KOPT-K1 (cell line): Measurements from ENCODE around the gene LRP8.

Experiments used
- H3K27ac ChIP-seq: fragments of 200-600 bp; sonication (generic); 2 replicates; pipeline ENCODE4 v1.5.1; 2016; ENCODE audit warnings: antibody characterized with exemption, mild to moderate bottlenecking, low read depth, low read length; ENCODE audit not compliant: poor library complexity, severe bottlenecking
- H3K36me3 ChIP-seq: fragments of 200-600 bp; sonication (generic); 2 replicates; pipeline ENCODE4 v1.5.1; 2017; ENCODE audit warnings: antibody characterized with exemption, mild to moderate bottlenecking, low read length, moderate library complexity; ENCODE audit not compliant: insufficient read depth
- H3K9me3 ChIP-seq: fragments of 200-600 bp; sonication (generic); 2 replicates; pipeline ENCODE4 v1.5.1; 2017; ENCODE audit warnings: antibody characterized with exemption, low read length, mild to moderate bottlenecking; ENCODE audit not compliant: insufficient read depth, poor library complexity, severe bottlenecking

The LRP8 gene

GRCh38 chr1:53313556-53313955, 14.3 kb downstream of the LRP8 start:
- Histone ChIP-seq H3K9me3 (no peaks in the 10 kb centered on the region), H3K36me3 (peaks cover 98% of the 10 kb centered on the region), H3K27ac (no peak overlapping the region)

- H3K36me3 ChIP-seq: peaks cover 100% of the 10 kb centered on the region
- no peaks in the 10 kb centered on the region for H3K9me3 ChIP-seq
- no peak overlapping the region for H3K27ac ChIP-seq
These were observed 16.1 kb downstream of the LRP8 start for GRCh38 chr1:53311702-53312305.

DNA sequence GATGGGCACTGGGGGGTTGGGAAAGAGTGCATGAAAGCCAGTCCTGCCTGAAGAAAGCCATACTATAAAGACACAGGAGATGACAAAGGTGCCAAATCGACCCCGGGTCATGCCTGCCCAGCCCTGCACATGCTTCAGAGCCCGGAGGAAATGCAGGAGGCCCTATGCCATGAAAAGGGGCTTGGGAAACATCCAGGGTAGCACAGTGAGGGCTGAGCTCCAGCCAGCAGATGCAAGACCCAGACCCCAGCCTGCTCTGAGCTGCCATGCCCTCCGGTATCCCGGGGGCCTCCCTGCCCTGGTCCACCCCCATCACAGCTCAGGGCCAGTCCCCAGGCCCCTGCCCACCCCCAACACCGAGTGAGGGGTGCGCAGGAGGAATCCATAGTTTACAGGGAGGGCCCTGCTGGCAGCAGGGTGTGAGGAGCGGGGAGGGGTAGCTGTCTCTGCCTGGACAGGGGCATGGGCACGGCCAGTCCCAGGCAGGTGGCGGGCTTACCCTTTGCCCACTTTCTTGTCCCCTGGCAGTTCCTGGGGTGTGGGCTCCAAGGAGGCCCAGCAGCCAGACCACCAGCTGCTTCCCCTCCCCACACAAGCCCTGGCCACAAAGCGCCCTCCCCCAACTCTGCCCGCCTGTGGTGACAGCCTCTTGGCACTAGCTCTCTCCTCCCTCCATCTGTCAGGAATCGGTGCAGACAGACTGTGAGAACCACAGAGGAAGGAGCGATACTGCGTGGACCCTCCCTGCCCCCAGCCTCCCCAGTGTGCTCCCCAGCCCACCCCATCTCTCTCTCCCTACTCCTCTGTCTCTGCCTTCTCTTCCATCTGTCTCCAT, 16.8 kb downstream of the LRP8 start:
- Histone ChIP-seq H3K36me3 (peaks cover 100% of the 10 kb centered on the region), H3K9me3 (no peaks in the 10 kb centered on the region), H3K27ac (no peak overlapping the region)

DNA sequence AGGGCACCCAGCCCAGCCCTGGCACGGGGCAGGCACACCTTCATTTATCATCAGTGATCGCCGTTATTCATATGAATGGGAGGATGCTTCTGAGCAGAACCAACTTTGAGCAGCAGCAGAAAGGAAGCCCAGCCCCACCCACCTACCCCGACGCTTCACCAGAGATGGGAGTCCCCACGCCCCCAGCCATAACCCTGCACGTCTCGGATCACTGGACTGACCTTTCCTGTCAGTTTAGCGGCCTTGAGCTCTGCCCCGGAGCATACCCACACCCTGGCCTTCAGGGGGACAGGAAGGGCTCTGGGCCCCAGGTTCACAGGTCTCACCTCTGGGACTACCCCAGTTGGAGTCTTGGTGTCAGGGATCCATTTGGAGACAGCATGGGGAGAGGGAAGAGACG, 18.1 kb downstream of the LRP8 start:
- H3K36me3 ChIP-seq: peaks cover 100% of the 10 kb centered on the region
- no peaks in the 10 kb centered on the region for H3K9me3 ChIP-seq
- H3K27ac ChIP-seq: no peak overlapping the region

- Histone ChIP-seq H3K9me3 (no peaks in the 10 kb centered on the region), H3K27ac (no peak overlapping the region), H3K36me3 (peaks cover 99% of the 10 kb centered on the region)
These were observed 19.4 kb downstream of the LRP8 start for GRCh38 chr1:53308506-53308905.

GRCh38 chr1:53307037-53307436, 20.8 kb downstream of the LRP8 start:
- H3K9me3 ChIP-seq: no peaks in the 10 kb centered on the region
- H3K36me3 ChIP-seq: peaks cover 98% of the 10 kb centered on the region
- no peak overlapping the region for H3K27ac ChIP-seq

GRCh38 chr1:53306168-53306567, 21.7 kb downstream of the LRP8 start:
- peaks cover 98% of the 10 kb centered on the region for H3K36me3 ChIP-seq
- H3K9me3 ChIP-seq: no peaks in the 10 kb centered on the region
- no peak overlapping the region for H3K27ac ChIP-seq

GRCh38 chr1:53305650-53306049, 22.2 kb downstream of the LRP8 start:
- Histone ChIP-seq H3K36me3 (peaks cover 98% of the 10 kb centered on the region), H3K27ac (no peak overlapping the region), H3K9me3 (no peaks in the 10 kb centered on the region)

GRCh38 chr1:53304527-53304926, 23.3 kb downstream of the LRP8 start:
- H3K27ac ChIP-seq: no peak overlapping the region
- H3K36me3 ChIP-seq: peaks cover 97% of the 10 kb centered on the region
- H3K9me3 ChIP-seq: no peaks in the 10 kb centered on the region

GRCh38 chr1:53303726-53304515, 23.9 kb downstream of the LRP8 start:
- Histone ChIP-seq H3K27ac (no peak overlapping the region), H3K9me3 (no peaks in the 10 kb centered on the region), H3K36me3 (peaks cover 97% of the 10 kb centered on the region)

DNA sequence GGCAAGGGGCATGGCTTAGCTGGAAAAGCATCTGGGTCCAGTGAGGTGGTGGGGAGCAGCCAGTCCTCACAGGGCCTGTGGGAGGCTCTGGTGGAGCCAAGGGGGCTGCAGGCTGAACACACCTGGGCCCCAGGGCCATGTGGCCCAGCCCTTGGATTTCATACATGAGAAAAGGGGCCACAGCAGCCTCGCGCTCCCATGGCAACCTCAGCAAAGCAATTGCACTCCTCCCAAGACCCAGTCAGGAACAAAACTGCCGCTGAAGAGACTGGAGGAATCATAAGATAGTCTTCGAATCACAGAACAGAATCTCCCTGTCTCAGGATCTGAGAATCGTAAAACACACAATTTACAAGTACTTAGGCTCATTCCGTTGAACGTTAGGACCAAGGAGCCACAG, 24.6 kb downstream of the LRP8 start:
- Histone ChIP-seq H3K9me3 (no peaks in the 10 kb centered on the region), H3K27ac (no peak overlapping the region), H3K36me3 (peaks cover 97% of the 10 kb centered on the region)

DNA sequence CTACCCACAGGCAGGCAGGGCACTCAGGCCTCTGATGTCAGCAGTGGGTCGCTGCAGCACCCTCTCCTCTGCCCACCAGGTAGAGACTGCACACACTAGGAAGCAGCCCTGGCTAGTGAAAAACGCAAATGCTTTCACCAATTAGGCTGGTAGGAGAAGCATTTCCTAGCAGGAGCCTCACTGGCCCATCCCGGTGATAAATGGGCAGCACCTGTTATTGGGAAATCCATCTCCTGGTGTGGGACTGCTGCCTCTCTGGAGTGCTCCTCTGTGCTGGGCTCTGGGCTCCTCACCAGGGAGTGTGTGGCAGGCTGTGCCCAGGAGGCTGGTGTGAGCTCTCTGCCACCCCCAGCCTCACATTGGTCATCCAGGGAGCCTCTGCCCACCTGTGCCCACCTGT, 28.6 kb downstream of the LRP8 start:
- Histone ChIP-seq H3K27ac (no peak overlapping the region), H3K36me3 (peaks cover 79% of the 10 kb centered on the region)

GRCh38 chr1:53298045-53298637, 29.7 kb downstream of the LRP8 start:
- Histone ChIP-seq H3K36me3 (peaks cover 79% of the 10 kb centered on the region), H3K9me3 (no peaks in the 10 kb centered on the region), H3K27ac (no peak overlapping the region)

More for the DNA sequence above, 28.6 kb downstream of the LRP8 start:
- H3K9me3 ChIP-seq: no peaks in the 10 kb centered on the region

DNA sequence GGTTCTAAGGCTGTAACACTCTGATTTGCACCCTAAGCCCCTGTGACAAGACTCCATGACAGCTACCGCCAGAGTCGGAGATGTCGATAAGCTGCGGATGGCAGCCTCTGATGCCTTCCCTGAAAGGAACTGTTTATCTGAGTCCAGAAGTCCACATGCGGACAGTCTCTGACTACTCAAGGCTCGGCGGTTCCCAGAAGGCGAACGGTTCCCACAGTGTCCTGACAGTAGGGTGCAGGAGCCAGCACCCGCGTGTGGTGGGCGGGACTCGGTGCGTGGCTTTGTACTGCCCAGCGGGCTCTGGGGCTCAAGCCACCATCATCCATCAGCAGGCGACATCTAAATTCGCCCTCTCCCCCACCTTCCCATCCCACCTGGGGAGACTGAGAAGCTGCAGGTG, 30.7 kb downstream of the LRP8 start:
- peaks cover 73% of the 10 kb centered on the region for H3K36me3 ChIP-seq
- H3K9me3 ChIP-seq: no peaks in the 10 kb centered on the region
- no peak overlapping the region for H3K27ac ChIP-seq
